Cardiac fibroblast (primary cell): ENCODE results near the gene C8A.

ENCODE experiments used
- DNase-seq, 2 donors: peaks; one replicate each; pipeline versions ENCODE4 v3.0.0 to v3.0.0-alpha.2; 2010; ENCODE audit warnings: low read depth in 2 of 2
- H3K4me3 ChIP-seq, 2 donors: replicated peaks in 1 of 2; 1 replicate in 1 of 2; 2 replicates in 1 of 2; pipeline ENCODE4 v1.5.1; 2011; ENCODE audit warnings: low read depth in 2 of 2, low read length in 2 of 2, mild to moderate bottlenecking in 2 of 2, moderate library complexity in 1 of 2
- TF ChIP-seq, protein P1 (sequence below): IDR thresholded peaks from one replicate; pipeline ENCODE4 v1.5.1; 2011; ENCODE audit warnings: low read depth, mild to moderate bottlenecking, low read length, inconsistent platforms

The C8A gene

DNA sequence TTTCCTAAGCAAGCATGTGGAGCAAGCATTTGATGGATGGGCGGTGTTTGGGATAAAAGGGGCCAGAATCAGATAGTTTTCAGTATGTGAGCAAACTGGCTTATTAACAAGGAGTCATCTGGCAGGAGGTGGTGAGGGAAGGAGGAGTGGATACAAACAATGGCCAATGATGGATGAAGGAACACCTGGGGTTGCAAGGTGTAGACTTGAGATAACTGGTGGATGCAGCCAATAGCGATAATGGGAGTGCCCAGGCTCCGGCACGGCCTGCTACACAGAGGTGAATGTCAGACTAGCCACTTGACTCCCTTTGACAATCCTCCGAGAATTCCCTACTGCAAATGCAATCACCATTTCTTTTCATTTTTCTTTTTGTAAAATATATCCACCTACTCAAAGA lies 69.5 kb downstream of the C8A start:
- H3K4me3 ChIP-seq, result no peak overlapping the region
- no peak for DNase-seq
- TF ChIP-seq, protein P1, sequence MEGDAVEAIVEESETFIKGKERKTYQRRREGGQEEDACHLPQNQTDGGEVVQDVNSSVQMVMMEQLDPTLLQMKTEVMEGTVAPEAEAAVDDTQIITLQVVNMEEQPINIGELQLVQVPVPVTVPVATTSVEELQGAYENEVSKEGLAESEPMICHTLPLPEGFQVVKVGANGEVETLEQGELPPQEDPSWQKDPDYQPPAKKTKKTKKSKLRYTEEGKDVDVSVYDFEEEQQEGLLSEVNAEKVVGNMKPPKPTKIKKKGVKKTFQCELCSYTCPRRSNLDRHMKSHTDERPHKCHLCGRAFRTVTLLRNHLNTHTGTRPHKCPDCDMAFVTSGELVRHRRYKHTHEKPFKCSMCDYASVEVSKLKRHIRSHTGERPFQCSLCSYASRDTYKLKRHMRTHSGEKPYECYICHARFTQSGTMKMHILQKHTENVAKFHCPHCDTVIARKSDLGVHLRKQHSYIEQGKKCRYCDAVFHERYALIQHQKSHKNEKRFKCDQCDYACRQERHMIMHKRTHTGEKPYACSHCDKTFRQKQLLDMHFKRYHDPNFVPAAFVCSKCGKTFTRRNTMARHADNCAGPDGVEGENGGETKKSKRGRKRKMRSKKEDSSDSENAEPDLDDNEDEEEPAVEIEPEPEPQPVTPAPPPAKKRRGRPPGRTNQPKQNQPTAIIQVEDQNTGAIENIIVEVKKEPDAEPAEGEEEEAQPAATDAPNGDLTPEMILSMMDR, result no peak

DNA sequence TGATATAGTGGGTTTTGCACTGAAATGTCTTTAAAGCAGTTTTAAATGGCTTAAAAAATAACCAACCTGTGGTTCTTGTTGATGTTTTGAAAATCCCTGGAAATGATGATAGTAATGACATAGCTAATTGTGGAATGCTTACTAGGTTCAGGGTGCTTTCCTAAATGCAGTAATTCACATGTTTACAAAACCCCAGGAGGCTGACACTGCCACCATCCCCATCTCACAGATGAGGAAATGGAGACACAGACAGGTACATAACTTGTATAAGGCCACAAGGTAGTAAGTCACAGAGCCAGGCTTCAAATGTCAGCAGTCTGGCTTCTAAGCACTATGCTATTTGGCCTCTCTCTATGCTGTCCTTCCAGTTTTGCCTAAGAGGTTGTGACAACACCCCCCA lies 70.6 kb downstream of the C8A start:
- no peak overlapping the region for H3K4me3 ChIP-seq
- peak in 1 of 2 donors; percentile 6 for DNase-seq
- TF ChIP-seq, protein P1, result no peak

DNA sequence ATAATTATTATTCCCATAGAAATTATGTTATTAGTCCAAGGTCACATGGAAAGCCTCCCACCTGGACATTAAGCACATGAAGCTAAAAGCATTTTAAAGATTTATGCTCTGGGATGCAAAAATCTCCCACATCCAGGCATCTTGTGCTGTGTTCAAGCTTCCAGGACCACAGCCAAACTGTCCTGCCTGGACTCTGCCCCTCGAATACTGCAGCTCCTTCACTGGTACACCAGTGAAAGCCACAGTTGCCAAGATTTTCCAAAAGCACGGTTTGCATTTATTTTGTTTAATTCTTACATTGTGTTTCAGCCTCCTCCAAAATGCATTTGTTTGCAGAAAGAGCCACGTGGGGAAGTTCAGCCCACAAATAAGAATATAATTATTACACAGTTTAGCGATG lies 72.6 kb downstream of the C8A start:
- H3K4me3 ChIP-seq, result no peak overlapping the region
- DNase-seq, result no peak
- TF ChIP-seq, protein P1, result no peak

DNA sequence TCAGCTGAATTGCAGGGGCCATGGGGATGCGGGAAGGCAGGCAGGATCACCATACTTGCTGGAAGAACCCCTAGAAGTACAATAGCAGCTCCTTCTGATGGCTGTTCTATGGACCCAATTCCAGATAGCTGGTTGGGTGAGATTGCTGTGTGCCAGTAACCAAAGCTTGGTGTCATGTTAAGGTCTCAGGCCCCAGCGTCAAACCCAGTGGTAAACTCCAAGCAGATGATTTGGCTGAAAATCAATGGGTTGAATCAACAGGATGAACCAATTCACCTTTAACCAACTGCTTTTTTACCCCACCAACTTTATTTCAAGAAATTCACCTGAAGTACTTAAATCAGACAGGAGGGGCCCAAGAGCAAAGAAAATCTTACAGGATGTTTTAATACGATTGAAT lies 73.4 kb downstream of the C8A start:
- H3K4me3 ChIP-seq, result no peak overlapping the region
- no peak for DNase-seq
- TF ChIP-seq, protein P1, result no peak

DNA sequence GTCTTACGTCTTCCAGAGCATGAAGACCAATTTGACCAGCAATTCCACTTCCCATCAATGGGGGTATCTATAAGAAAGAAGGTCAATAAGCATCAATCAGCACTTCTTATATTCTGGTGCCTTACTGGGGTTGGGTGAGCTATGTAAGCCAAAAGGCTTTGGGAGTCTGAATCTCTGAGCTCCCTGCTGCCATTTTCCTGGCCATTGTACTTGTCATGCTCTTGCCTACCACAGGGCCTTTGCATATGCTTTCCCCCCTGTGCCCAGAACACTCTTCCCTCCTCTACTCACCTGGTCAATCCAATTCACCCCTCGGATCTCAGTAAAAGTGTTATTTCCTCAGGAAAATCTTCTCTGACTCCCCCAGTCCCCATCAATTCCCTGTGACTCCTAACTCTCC lies 74.9 kb downstream of the C8A start:
- TF ChIP-seq, protein P1, result no peak
- no peak for DNase-seq
- H3K4me3 ChIP-seq, result no peak overlapping the region

DNA sequence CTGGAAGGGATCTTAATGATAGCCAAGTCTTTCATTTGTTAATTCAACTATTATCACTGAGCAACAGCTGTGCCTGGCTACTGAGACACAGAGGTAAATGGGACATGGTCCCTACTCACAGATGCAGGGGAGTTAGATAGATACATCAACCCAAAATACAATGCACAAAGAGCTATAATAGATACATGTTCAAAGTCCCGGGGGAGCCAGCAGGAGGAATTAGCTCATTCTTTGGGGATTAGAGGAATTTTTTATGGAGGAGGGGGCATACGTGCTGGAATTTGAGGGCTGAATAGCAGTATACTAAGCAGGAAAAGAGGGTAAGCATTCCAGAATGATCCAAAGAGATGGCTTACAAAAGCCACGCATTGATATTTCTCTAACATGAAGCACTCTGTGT lies 76.6 kb downstream of the C8A start:
- DNase-seq, result no peak
- TF ChIP-seq, protein P1, result no peak
- H3K4me3 ChIP-seq, result no peak overlapping the region

DNA sequence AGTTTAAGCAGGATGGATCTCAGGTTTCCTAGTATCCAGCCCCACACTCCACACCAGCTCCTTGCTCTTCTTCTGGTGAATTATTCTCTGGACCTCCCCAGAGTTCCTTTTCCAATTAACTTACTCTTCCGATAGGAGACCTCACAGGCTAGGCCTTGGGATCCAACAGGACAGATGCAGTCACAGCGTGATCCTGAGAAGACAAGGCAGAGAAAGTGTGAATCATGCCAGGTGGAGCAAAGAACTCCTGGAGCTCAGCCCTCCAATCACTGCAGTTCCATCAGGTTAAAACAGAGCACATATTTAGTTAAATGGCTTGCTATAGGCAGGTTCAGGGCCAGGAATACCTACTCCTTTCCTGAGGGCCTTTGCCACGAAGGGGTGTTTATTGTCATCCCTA lies 77.1 kb downstream of the C8A start:
- TF ChIP-seq, protein P1, result no peak
- DNase-seq, result no peak
- no peak overlapping the region for H3K4me3 ChIP-seq
